ENCODE results near the gene TYR.
"Not testable (repeated sequence)": the region's sequence is repeated elsewhere in the genome, so short reads cannot be mapped to it uniquely, and the experiment has no call there.

The TYR gene

DNA sequence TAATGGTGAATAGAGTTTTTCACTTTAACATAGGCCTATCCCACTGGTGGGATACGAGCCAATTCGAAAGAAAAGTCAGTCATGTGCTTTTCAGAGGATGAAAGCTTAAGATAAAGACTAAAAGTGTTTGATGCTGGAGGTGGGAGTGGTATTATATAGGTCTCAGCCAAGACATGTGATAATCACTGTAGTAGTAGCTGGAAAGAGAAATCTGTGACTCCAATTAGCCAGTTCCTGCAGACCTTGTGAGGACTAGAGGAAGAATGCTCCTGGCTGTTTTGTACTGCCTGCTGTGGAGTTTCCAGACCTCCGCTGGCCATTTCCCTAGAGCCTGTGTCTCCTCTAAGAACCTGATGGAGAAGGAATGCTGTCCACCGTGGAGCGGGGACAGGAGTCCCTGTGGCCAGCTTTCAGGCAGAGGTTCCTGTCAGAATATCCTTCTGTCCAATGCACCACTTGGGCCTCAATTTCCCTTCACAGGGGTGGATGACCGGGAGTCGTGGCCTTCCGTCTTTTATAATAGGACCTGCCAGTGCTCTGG lies at the start of gene TYR:
TSS of gene TYR (plus strand) at position 185 of the 541 bp plus-strand sequence. CDS start at position 264, 79 bp downstream.
- DNase-seq (ENCODE audit: low read depth, low spot score) = no peak

DNA sequence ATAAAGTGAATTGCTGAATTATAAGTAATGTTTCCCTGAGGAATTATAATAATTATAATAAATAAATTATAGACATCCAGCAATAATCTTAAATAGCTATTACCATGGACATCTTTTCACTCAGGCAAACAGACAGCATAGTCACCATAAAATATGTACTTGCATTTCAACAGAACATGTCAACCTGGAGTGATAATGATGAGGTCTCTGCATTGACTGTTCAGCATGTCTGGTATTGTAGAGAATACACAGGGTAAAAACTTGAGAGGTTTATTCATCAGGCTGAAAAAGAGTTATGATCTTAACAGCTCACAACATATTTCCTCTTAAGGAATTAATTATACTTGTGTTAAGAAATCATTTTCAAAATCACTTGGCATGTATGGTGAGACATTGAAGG lies 41.1 kb upstream of the TYR start:
- DNase-seq (ENCODE audit: low read depth, low spot score) = no peak

DNA sequence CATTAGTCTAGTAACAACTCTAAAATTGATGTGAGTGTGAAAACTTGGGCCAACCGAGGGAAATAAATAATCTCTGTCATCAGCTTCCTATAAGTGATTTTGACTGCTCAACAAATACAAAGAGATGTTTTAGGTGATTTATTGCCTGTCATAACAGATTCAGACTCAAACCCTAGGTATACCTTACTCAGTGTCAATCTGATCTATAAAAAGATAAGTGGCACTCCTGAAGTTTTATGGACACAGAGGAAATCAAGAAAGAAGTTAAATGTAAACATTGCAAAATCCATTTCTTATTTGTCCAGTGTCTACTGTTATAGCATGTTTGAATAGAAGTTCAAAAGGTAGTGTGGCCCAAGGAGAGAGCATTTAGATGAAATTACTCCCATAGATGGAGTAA lies 30.4 kb upstream of the TYR start:
- no peak for DNase-seq (ENCODE audit: low read depth, low spot score)

DNA sequence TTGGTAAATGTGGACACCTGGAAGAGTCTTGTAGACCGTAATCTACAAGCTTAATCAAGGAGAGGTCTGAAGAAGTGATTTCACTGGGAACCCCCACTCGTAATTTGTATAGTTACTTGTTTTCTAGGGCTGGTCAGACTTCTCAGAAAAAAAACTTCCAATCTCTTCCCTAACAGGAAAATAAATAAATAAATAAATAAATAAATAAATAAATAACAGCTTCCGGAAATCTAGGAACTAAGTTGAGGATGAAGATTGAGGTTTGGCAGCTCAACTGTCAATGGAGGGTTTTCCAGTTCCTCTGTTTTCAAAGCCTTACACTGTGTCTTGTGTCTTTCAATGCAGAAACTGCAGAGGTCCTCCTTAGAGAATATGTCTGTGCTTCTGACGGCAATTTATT lies 17.7 kb upstream of the TYR start:
- no peak for DNase-seq (ENCODE audit: low read depth, low spot score)

GRCh38 chr11:89161949-89162348 lies 15.7 kb upstream of the TYR start:
- no peak for DNase-seq (ENCODE audit: low read depth, low spot score)

DNA sequence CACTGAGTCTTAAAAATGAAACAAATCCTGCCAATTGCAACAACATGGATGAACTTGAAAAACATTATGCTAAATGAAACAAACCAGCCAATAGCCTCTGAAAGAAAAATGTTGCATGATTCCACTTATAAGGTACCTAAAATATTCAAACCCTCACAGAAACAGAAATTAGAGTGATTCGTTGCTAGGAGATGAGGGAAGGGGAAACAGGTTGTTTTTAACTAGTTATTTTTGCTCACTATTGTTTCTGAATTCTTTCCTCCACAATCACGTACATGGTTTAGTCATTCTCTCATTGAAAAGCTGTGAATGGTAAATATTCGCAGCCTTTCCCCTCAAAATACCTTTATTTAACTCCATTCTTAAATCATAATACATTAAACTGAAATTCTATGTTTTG lies 14.0 kb upstream of the TYR start:
- peak; percentile 26 for DNase-seq (ENCODE audit: low read depth, low spot score)

- DNase-seq (ENCODE audit: low read depth, low spot score) = no peak
Measured at GRCh38 chr11:89168396-89168795, 9.3 kb upstream of the TYR start.

DNA sequence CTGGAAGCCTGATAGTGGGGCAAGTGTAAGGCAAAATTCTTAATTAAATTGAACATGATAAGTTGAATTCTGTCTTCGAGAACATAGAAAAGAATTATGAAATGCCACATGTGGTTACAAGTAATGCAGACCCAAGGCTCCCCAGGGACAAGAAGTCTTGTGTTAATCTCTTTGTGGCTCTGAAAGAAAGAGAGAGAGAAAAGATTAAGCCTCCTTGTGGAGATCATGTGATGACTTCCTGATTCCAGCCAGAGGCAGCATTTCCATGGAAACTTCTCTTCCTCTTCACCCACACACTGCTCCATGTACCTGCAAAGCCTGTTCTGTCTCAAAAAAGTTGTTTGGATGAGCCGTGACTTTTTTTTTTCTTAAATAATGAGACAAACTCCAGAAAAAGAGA lies 1.9 kb upstream of the TYR start:
- DNase-seq (ENCODE audit: low read depth, low spot score) = no peak

DNA sequence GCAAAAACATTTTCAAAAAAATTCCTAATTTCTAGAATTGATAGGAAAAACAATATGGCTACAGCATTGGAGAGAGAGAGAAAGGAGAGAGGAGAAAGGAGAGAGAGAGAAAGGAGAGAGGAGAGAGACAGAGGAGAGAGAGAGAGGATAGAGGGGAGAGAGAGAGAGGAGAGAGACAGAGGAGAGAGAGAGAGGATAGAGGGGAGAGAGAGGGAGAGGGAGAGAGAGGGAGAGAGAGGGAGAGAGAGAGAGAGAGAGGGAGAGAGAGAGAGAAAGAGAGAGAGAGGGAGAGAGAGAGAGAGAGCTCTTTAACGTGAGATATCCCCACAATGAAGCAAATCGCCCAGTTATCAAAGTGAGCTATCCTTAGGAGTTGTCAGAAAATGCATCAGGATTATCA lies 737 bp upstream of the TYR start:
- no peak for DNase-seq (ENCODE audit: low read depth, low spot score)

GRCh38 chr11:89181111-89181510 lies 3.4 kb downstream of the TYR start:
- DNase-seq (ENCODE audit: low read depth, low spot score) = no peak

- peak; percentile 26 for DNase-seq (ENCODE audit: low read depth, low spot score)
Measured at GRCh38 chr11:89182773-89183518, 5.3 kb downstream of the TYR start.

- DNase-seq (ENCODE audit: low read depth, low spot score) = peak; percentile 84
Measured at GRCh38 chr11:89184021-89184420, 6.3 kb downstream of the TYR start.

DNA sequence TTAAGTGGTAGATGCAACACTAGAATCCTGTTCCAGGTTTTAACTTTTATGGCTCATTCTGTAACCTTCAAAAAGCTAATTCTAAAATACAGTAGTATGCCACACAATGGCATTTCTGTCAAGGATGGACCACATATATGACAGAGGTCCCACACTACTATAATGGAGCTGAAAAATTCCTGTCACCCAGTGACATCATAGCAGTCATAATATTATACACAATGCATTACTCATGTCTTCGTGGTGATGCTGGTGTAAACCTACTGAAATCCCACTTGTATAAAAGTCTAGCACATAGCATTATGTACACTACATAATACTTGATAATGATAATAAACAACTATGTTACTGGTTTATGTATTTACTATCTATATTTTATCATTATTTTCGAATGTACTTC lies 12.1 kb downstream of the TYR start:
- no peak for DNase-seq (ENCODE audit: low read depth, low spot score)

DNA sequence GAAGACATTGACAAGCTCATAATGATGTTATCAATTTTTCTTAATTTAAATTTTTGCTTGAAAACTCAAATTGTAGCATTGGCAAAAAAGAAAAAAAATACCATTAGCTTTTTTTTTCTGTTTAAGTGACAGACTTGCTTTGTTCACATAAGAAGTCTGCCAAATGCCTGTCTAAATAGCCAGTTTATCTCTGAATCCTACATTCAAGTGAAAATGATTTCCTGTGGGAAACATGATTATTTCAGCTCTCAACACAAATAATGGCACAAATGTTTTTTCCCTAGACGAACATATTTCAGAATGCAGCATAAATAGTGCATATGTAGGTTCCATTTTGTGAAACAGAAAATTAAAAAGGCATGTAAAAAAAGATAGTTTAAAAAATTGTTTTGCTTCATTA lies 23.5 kb downstream of the TYR start:
- no peak for DNase-seq (ENCODE audit: low read depth, low spot score)

DNA sequence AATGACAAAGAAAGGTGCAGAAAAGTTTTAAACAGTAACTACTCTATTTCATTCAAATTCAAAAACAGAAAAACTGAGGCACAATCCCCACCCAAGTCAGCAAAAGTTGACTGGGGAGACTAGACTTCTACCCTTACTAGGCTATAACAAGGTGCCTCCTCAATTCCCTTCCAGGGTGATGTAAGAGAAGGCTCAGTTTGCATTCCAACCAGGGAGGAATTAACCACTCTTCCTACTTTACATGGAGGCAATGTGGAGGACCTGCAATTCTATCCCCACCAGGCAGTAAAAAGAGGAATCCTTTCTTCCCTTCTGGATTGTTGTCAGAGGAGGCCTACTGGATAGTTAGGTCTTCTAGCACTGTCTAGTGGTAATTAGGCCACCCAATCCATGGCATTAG lies 26.1 kb downstream of the TYR start:
- no peak for DNase-seq (ENCODE audit: low read depth, low spot score)

DNA sequence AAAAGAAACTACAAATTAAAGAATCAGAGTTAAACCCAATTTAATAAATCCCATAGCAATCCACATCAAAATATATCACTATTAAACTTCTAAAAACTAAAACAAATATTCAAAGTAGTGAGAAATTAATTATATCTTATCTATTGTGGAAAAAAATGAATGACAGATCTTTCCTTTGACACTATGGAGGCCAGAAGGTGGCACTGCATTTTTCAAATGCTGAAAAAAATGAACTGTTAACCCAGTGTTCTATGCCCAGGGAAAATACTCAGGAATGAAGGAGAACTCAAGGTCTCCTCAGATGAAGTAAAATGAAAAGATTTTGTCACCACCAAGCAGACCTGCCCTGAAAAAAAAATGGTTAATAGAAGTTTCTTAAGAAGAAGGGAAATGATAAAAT lies 27.7 kb downstream of the TYR start:
- DNase-seq (ENCODE audit: low read depth, low spot score) = no peak

DNA sequence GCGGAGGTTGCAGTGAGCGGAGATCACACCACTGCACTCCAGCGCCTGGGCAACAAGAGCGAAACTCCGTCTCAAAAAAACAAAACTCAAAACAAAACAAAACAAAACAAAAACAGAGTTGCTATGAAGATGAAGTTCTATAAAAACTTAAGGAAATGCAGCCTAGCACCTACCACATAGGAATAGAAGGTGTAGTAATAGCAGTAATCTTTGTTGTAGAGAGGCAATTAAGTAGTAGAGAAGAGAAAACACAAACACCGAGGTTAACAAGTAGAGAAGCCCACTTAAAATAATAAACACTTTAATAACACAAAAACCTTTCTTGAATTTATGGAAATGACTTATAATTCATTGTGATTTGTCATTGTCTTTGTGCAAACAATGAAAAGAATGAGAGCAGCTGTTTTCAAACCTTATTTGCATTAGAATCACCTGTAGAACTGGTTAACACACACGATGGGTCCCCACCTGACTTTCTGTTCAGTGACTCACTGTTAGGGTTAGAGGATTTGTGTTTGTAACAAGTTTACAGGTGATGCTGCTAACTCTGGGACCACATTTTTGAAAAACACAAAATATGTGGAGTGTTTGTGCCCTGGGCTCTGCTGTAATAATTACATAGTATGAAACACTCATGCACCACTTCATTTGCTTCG lies 43.1 kb downstream of the TYR start:
- no peak for DNase-seq (ENCODE audit: low read depth, low spot score)

DNA sequence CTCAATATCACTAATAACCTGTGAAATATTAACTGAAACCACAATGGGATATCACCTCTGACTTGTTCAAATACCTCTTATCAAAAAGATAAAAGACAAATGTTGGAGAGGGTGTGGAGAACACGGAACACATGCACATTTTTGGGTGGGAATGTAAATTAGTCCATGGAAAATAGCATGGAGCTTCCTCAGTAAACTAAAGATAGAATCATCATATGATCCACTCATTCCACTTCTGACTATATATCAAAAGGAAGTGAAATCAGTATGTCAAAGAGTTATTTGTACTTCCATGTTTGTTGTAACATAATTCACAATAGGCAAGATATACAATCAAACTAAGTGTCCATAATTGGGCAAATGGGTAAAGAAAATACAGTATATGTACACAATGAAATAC lies 57.4 kb downstream of the TYR start:
- DNase-seq (ENCODE audit: low read depth, low spot score) = no peak

DNA sequence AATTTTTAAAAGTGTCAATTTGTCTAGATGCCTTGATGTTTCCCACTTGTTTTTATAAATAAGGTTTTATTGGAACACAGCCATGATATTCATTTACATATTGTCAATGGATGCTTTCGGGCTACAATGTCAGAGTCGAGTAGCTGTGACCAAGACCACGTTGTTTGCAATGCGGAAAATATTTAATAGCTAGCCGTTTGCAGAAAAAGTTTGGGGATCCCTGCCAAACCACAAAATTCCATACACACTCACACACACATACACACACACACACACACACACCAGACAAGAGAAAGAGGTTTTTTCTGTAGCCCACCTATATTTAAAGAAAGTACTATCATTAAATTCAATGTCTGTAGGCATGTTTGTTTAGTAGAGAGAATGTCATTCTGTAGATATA lies 58.3 kb downstream of the TYR start:
- peak; percentile 54 for DNase-seq (ENCODE audit: low read depth, low spot score)

- DNase-seq (ENCODE audit: low read depth, low spot score) = not testable (repeated sequence)
Measured at GRCh38 chr11:89247007-89247406, 69.3 kb downstream of the TYR start.

DNA sequence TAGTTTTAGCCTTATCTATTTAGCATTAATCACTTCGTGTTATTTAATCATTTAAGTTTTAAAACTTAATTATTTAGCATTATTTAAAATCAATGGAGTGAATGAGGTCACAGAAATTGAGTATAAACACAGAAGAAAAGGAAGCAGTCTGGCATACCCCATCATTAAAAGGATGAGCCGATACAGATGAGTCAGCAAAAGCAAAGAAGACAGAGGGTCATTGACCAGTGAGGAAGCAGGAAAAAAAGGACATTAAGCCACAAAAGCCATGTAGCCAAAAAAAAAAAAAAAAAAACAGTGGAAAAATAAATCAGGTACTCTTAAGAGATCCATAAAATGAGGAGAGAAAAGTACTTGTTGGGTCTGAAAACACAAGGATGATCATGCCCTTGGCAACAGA lies 71.5 kb downstream of the TYR start:
- no peak for DNase-seq (ENCODE audit: low read depth, low spot score)

GRCh38 chr11:89261483-89261882 lies 83.8 kb downstream of the TYR start:
- not testable (repeated sequence) for DNase-seq (ENCODE audit: low read depth, low spot score)

DNA sequence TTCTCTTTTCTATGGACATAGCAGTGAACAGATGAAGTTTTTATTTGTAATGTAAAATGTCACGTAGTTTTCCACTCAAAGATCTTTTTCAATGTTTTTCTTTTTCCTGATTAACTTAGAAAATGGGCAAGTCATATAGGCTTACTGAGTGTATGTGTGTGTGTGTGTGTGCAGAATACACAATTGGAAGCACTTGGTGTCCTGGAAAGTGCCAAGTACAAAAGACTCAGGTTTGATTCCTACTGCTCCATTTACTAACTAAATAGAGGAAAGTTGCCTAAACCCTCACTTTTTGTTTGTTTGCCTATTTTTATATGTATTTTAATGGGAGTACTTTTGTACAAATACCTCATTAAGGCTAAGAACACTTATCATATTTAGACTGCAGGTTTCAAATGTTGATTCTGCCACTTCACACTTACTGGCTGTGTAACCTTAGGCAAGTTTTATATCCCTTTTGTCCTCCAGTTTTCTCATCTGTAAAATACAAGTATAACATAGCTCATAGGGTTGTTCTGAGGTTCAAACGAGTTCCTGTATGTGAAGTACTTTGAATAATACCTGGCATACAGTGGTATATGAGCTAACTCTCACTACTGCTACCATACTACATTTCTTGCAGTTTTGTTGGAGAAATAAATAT lies 90.1 kb downstream of the TYR start:
- no peak for DNase-seq (ENCODE audit: low read depth, low spot score)

Data from astrocyte of the hippocampus (primary cell).